HG03025 (cell line): ENCODE results near the gene PRKCE.

Source experiments
- ATAC-seq: cut with Tn5 transposase; IDR thresholded peaks from one replicate; pipeline ENCODE4 v1.9.1; 2021; ENCODE audit warnings: mild to moderate bottlenecking, moderate library complexity; ENCODE audit not compliant: unreplicated experiment, low FRiP score

Gene PRKCE

DNA sequence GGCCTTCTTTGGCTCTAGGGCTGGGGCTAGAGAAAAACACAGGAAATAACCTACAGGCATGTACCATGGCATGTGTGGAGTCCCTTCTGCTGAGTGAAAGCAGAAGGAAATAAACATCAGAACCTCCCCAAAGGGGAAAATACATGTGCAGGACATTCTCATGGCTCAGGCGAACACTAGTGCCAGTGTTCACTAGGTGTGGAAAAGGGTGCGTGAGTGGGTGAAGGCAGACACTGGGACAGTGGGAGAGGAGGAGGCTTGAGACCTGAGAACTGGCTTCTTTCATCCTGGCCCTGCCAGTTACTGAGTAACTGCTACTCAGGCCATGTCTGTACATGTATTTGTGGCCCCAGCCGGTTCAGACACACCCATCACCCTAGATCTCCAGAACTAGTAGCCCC lies 268.2 kb downstream of the PRKCE start:
- no peak for ATAC-seq

- ATAC-seq = no peak
Measured at GRCh38 chr2:45921921-45922320, 270.4 kb downstream of the PRKCE start.

- ATAC-seq = no peak
Measured at GRCh38 chr2:45922577-45922988, 271.1 kb downstream of the PRKCE start.

DNA sequence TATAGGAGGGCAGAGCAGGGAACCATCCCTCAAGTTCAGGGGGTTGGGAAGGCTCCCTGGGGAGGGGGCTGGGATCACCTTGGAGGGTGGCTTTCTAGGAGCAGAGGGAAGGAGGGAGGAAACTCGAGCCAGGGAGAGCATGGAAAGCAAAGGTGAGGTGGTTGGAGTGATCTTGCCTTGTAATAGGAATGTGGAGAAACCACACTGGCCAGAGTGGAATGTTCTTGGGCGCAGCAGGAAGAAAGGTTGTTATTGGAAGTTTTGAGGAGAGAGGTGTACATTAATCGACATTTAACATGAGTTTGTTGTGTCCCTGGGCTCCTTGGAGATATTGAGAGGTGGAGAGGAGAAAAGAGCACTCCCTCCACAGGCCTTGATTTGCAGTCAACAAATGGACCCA lies 272.2 kb downstream of the PRKCE start:
- ATAC-seq = no peak

DNA sequence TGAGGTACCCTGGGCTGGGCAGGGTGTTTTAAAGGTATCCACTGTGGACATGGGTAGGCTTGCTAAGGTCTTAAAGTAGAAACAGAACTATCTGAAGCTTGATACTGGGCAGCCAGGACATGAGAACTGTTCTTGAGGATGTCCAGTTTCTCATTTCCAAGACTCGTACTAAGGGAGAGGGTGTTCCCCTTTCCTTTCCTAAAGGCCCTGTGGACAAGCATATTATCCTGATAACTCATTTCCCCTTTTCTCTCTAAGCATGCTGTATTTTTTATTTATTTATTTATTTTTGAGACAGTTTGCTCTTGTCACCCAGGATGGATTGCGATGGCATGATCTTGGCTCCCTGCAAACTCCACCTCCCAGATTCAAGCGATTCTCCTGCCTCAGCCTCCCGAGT lies 273.6 kb downstream of the PRKCE start:
- no peak for ATAC-seq

GRCh38 chr2:45925636-45926366 lies 274.3 kb downstream of the PRKCE start:
- no peak for ATAC-seq

DNA sequence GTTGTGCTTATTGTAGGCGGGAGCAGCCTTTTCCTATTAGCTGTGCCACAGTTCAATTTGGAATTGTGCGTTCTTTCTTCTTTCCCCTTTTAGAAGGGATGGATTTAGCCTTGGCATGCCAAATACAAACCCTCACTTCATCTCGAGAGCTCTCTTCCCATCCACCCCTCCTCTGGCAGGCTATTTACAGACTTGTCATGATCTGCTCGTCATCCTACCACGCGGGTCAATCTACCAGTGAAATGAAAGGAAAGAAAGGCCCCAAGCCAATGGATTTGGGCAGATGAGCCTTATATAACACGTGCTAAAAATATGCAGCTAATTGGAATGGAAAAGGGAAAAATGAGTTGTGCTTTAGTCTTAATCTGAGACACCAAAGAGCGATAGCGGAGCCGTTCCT lies 277.5 kb downstream of the PRKCE start:
- no peak for ATAC-seq

- no peak for ATAC-seq
Measured at GRCh38 chr2:45929674-45930395, 278.4 kb downstream of the PRKCE start.

- no peak for ATAC-seq
Measured at GRCh38 chr2:45930396-45930792, 278.9 kb downstream of the PRKCE start.

DNA sequence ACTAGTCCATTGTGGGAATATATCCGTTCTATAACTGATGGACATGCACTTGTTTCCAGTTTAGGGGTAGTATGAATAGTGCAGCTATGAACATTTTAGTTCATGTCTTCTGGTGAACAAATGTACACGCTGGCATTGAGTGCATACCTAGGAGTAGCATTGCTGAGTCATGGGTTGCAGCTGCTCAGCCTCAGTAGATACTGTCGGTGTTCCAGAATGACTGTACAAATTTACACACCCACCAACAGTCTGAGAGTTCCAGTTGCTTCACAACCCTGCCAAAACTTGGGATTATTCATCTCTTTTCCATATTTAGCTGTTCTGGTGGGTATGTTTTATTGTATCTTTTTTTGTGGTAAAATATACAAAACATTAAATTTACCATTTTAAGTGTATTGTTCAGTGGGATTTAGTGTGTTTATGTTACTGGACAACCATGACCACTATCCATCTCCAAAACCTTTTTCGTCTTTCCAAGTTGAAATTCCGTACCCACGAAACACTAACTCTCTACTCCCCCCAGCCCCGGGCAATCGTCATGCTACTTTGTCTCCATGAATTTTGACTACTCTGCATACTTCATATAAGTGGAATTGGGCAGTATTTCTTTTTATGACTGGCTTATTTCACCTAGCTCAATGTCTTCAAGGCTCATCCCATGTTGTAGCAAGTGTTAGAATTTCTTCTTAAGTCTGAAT lies 281.0 kb downstream of the PRKCE start:
- ATAC-seq = no peak

GRCh38 chr2:45935791-45936622 lies 284.5 kb downstream of the PRKCE start:
- no peak for ATAC-seq

GRCh38 chr2:45936623-45936979 lies 285.1 kb downstream of the PRKCE start:
- ATAC-seq = no peak

GRCh38 chr2:45937990-45938389 lies 286.5 kb downstream of the PRKCE start:
- ATAC-seq = no peak

DNA sequence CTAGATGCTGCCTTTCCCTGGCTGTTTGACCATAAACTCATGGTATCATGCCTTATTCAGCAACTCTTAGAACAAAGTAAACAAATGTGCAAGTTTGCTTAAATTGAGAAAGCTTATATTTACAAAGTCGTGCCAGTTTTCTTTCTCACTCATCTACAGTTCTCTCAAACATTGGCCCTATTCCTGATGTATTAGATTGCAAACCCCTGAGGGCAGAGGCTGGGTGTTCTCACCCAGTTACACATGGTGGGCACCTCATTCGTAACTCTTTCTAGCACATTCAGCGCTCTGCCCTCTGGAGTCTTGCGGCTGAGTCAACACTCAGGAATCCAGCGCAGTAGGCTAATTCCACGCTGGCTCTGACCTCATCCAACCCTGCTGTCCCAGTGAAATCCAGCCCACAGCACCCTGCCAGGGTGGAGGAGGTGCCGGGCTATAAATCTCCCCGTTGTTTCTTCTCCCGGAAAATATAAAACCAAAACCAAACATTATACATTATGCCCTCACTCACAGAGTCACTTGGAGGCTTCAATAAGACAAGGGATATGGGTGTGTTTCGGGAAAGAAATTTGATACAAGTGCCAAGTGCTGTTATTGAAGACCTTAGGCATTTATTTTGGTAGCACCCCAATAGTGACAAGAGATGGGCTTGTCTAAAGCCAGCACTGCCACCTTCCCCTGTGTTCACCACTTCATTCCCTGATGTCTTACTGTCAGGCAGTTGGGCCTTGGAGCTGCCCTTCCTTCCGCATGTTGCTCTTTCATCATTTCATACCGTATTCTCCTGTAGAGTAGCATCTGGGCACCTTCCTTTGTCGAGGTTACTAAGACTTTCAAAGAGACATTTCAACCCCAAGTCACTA lies 287.4 kb downstream of the PRKCE start:
- ATAC-seq = no peak

DNA sequence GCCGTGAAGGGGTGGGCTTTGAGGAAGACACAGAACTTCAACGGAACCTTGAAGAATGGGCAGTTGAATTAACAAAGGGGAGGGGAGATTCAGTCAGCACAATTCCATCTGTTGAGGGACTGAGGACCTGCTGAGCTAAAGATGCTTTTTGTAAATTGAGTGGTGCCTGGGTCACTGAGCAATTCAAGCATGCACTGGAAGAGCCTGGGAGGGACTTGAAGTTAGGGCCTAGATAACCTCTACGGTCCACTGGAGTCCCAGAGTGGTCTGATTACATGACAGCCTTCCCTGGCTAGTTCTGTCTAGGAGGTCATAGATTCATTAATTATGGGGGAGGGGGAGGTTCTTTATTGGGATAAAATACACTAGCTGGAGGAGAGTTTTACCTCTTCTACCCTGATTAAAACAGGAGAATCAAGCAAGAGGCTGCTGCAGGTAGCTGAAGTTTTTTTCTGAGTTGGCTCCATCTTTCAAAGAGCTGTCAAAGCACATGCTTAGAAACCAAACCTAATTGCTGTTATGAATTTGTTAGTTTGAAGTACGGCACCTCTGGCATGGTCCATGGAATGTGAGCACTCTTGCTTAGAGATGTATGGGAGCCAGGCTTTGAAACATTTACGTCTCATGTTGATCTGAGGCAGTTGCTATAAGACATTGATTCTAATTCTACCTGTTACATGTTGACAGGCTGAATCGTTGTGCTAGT lies 290.2 kb downstream of the PRKCE start:
- ATAC-seq = no peak

DNA sequence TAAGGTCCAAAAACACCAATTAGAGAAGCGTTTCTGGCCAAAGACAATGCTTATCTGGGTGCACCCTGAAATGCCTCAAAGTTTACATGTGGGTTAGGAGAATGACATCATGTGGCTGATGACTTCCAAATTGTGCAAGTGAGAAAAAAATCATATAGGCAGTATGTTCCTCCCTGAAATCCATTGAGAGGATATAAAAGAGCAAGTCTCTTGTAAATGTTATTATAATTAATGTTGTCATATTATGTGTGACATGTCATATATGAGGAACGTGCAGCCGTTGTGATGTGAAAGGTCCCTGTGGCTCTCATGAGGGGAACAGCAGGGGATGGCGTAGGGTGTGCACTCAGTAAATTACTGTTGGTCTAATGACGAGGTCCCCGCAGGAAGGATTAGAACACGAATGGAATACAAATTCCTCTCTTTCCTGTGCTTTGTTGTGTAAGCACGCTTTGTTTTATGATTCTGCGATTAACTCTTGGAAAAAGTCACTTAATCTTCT lies 290.8 kb downstream of the PRKCE start:
- ATAC-seq = no peak

DNA sequence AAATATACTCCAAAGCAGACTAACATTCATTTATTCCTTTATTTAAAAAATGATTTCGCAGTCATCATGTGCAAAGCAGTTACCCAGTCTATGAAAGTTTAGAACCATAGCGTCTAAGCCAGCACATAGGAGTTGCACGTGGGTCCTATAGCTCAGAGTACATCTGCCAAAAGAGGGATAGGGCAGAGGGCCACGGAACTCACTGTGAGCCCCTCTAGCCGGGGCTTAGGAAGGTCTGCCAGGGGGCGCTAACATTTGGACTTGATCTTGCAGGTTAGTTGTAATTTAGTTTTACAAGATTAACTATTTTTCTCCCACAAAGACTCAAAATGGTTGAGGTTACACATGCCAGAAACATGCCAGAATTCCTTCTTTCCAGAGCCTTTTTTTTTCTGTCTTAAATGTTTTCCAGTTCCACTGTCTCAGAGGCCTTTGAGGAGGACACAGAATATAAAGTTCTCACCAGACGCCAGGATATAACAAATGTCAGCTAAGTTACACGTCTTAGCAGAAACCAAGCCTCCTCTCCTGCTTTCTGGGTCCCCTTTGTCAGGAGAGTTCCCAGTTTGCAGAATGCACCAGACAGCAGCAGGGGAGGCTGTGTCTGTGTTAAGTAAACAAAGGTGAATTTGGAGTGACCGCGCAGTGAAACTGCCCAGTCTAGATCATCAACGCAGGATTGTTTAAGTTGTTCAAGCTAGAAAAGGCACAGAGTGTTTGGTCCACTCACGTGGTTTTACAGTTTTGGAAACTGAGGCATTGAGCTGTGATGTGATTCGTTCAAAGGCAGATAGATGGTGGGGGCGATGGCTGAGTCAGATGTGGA lies 292.0 kb downstream of the PRKCE start:
- no peak for ATAC-seq

DNA sequence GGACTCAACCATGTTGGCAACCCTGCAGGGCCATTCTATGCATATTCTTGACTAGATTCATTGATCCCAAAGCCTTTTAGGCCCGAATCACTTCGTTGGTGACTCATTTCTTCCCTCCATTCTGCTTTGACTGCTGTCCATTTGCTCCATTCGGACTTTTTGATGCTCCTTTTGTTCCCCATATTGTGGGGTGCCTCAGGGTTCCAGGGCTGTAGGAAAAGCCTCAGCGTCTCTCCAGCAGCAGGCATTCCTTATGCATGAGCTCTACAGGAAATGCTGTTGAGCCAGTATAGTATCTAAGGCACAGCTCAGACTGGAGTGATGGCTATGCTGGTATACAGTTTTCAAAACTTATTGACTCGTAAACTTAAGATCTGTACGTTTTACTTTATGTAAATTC lies 292.6 kb downstream of the PRKCE start:
- no peak for ATAC-seq
